HG03378 (cell line): ENCODE results near the gene EN2.

Source experiments
- ATAC-seq: cut with Tn5 transposase; IDR thresholded peaks from one replicate; pipeline ENCODE4 v1.9.1; 2021; ENCODE audit warnings: mild to moderate bottlenecking, moderate library complexity; ENCODE audit not compliant: unreplicated experiment

Gene EN2

DNA sequence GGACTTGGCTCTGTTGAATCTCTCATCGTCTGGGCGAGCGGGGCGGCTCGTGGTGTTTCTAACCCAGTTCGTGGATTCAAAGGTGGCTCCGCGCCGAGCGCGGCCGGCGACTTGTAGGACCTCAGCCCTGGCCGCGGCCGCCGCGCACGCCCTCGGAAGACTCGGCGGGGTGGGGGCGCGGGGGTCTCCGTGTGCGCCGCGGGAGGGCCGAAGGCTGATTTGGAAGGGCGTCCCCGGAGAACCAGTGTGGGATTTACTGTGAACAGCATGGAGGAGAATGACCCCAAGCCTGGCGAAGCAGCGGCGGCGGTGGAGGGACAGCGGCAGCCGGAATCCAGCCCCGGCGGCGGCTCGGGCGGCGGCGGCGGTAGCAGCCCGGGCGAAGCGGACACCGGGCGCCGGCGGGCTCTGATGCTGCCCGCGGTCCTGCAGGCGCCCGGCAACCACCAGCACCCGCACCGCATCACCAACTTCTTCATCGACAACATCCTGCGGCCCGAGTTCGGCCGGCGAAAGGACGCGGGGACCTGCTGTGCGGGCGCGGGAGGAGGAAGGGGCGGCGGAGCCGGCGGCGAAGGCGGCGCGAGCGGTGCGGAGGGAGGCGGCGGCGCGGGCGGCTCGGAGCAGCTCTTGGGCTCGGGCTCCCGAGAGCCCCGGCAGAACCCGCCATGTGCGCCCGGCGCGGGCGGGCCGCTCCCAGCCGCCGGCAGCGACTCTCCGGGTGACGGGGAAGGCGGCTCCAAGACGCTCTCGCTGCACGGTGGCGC lies at the start of gene EN2:
Gene EN2 (plus strand): TSS at position 19 of the 767 bp plus-strand sequence. CDS start 249 bp downstream, at position 268.
- no peak for ATAC-seq

DNA sequence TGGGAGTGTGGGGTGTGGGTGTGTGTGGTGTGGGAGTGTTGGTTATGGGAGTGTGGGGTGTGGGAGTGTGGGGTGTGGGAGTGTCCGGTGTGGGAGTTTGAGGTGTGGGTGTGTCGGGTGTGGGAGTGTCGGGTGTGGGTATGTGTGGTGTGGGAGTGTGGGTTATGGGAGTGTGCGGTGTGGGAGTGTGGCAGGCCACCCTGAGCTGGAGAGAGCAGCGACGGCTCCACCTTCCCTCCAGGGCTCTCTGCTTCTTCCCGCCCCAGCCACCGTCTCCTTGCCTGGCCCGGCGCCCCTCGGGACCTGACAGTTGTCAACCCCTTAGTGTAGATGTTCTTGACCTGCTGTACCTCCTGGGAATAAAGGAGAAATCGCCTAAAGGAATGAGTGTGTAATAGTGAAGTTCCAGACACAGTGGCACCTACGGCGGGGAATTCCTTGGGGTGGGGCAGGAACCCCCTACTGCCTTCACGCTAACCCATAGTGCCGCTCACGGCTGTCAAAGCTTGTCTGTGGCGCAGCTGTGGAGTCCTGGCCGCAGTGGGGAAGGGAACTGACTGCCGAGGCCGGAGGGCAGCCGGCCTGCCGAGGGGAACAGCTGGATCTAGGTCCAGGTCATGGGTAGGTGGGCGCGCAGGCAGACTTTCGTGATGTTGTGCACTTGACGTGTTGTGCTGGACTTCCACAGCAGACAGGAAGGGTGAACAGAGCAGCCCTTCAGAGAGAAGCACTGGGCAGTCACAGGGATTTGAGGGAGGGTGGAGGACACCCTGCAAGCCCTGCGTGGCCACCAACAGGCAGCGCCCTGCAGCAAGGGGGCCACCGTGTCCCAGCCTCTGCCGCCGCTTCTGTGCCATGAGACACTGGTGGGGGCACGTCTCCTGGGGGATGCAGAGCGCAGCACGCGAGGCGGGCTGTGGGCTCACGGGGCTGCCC lies 49.0 kb upstream of the EN2 start:
- no peak for ATAC-seq

DNA sequence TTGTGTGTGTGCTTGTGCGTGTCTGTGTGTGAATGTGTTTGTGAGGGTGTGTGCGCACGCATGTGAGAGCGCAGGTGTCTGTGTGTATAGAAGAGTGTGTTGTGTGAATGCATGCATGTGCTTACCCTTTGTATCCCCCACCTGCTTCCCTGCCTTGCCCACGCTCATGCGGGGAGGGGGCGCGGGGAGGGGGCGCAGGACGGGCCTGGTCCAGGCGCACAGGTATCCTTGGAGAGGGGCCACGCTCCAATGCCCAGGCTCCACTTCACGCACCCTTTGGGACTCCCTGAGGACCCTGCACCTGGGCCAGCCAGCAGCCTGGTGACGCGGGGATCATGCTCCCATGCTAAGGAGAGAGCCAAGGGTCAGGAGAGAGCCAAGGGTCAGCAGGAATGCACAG lies 47.9 kb upstream of the EN2 start:
- ATAC-seq, result no peak

DNA sequence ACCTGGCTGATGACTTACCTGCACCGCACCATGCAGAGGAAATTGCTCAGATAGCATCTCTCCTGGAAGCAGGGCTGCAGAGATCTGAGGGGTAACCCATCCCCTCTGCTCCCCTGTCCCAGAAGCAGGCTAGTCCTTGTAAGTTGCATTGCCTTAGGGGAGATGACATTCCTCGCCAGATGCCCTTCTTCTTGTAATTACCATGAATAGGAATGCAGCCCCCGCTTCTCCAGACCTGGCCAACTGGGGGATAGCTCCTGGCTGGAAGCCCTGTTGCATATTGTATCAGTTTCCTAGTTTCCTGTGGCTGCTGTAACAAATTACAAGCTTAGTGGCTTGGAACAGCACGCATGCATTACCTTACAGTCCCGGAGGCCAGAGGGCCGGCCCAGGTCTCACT lies 47.5 kb upstream of the EN2 start:
- ATAC-seq, result no peak

DNA sequence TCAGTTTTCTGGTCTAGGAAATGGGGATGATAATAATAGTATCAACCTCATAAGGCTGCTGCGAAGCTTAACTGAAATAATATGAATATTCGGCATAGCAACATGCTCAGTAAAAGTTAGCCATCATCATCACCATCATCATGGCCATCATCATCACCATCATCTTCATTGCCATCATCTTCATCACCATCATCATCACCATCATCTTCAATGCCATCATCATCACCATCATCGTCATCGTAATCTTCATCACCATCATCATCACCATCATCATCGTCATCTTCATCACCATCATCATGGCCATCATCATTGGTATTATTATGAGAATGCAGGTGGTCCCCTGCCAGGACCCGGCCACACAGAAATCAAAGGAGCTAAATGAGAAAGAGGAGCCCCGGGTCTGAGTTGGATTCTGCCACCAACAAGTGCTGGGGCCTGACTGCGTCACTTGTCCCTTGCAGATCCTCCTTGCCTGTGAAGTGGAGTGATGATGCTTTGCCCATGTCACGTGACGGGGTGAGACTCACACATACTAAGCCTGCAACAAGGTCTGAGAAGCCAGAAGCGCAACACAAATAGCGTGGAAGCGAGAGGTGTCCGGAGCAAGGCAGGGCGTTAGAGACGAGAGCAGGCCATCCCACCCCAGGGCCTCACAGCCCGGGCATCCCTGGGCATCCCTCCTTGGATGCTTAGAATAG lies 46.1 kb upstream of the EN2 start:
- ATAC-seq, result no peak

DNA sequence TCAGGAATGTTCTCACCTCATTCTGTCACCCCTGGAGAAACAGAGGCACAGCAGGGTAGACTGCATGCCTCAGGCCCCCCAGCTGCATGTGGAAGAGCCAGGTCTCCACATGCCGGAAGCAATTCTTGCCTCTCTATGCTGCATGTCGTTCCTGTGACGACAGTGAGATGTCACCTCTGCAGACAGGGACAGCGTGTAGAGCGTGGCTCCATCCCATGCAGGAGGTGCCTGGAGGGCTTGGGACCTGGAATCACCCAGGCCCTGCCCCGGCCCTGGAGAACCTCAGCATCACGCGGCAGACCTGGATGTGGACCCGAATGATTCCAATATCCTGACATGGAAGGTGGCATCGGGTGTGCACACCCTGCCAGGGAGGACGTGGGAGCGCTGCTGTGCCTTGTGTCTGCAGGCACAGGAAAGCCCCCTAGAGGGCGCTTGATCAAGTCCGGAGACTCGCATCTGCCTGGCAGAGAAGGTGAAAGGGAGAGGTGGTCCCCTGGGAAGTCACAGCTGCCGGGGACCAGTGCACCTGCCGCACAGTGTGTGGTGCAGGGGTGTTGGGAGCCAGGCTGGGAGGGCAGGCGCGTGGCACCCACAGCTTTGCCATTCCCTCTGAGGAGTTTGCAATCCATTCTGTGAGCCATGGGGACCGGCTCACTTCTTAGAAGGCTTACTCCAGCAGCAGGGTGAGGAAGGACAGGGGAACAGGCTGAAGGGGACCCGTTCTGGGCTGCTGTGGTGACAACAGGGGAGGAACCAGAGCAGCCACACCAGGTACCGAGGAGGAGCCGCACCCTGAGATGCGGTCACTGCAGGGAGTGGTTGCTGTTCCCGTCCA lies 45.3 kb upstream of the EN2 start:
- peak; percentile 83 for ATAC-seq

DNA sequence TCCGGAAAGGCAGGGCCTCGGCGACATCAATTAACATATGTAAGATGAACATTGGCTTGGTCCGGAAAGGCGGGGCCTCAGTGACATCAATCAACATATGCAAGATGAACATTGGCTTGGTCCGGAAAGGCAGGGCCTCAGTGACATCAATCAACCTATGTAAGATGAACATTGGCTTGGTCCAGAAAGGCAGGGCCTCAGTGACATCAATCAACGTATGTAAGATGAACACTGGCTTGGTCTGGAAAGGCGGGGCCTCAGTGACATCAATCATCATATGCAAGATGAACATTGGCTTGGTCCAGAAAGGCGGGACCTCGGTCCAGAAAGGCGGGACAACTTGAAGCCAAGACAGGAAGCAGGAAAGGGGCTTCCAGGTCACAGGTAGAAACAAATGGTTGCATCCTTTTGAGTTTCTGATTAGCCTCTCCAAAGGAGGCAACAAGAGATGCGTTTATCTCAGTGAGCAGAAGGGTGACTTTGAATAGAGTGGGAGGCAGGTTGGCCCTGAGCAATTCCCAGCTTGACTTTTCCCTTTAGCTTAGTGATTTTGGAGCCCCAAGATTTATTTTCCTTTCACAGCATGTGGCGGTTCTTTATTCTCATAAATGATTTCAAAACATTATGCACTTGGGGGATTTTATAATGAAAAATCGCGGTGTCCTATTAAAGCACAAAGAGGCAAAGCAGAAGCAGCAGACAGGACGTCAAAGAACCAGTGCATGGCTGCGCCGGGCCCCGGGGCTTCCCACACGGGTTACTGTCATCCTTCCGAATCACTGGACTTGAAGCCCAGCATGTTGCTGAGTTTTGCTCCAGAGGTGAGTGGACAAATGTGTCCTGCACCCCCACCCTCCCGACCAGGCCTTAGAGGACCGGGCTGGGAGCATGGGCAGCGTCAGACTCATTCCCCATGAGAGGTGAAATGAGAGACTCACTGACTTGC lies 43.1 kb upstream of the EN2 start:
- ATAC-seq, result no peak

DNA sequence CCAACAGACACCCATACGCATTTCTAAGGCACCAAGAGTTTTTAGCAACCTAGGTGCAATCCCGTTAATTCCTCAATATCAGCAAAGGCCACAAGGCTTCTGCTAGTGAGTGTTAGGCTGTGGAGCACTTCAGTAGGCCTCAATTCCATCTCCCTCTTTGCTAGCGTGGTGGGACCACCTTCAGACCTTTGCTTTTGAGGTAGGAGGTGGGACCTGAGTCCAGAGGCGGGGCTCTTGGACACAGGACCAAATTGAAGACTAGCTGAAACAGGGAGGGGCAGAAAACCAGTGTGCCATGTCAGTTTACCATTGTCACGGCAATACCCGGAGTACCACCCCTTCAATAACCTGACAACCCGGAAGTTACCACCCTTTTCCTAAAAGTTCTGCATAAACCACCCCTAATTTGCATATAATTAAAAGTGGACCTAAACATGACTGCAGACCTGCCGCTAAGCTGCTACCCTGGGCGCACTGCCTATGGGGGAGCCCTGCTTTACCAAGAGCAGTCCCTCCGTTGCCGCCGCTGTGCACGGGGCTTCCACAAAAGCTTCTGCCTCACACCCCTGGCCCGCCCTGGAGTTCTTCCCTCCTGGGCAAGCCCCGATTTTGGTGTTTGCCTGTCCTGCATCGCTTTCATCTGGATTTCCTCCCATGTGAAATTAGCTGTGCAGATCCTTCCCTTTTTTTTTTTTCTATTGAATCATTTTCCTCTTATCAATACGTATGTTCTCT lies 41.1 kb upstream of the EN2 start:
- ATAC-seq, result no peak

DNA sequence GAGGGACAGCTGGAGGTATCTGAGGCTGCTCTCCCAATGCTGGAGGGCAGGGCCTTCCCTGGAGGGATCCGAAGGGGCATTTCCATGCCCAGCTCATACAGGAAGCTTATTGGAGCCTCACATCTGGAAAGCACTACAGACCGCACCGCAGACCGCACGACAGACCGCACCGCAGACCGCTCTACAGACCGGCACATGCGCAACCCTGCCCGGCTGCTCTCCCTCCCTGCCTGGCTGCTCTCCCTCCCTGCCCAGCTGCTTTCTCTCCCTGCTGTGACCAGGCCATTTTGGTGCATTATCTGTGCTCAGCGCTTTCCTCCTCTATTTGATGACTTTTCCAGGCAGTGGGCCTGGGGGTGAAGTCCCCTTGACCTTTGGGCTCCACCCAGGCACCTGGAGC lies 39.6 kb upstream of the EN2 start:
- ATAC-seq, result no peak

DNA sequence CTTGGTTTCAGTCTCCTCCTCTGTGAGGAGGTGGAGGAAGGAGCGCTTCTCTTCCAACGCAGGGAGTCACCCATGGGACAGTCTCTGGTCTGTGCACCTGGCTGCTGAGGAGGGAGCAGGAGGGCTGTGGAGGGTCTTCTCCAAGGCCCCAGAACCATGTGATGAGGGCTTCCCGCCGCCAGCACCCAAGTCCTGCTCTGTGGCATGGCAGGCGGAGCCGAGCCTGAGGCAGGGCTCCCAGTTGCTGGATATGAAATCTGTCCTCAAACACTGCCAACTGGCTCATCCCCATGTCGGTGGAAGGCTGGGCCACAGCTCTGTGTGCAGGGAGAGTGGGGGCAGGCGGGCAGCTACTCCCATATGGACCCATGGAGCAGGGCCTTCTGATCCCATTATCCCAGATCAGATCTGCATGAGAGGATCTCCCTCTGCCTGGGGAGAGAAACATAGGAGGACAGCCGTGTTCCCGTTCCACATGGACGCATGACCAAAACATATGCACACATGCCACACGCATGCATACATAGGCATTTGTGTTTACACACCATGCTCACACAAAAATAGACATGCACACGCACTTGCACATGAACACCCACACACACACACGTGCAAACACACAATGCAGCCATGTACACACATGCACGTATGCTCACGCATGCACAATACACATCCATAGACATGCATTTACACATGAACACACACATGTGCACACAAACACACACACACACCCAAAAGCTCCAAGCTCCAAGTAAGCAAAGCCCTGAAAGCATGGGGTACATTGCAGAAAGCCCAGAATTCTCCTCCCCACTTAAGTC lies 38.8 kb upstream of the EN2 start:
- ATAC-seq, result no peak

DNA sequence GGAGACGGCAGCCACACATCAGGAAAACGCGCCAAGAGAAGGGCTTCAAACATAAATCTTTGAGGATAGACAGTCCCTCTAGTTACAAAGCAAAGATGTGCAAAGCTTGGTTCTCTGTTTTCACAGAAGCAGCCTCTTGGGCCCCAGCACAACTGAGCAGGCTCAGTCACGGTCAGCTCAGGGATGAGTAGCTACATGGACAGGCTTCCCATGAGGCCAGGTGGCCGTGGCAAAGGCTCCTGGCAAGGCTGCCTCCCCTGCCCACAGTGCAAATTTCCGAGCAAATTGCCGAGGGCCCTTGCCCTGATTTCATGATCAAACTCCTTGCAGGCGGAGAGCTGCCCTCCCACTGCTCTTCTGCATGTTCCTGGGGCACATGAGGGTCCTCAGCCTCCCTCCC lies 37.8 kb upstream of the EN2 start:
- ATAC-seq, result no peak

DNA sequence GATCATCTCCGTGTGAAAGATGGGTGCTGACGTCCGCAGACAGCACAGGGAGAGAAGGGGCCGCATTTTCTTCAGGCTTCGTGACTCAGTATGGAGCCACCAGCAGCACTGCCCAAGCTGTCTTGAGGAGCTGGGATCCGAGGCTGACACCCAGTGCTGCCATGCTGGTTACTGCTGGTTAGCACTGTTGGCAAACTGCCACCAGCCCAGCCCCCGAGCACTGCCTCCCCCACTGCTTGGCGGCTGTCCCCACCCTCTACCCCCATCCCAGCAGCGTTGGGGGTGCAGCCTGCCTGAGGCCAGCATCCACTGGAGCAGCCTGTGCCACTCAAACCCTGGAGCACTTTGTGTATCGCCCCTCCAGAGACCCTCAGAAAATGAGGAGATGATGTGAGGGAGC lies 35.8 kb upstream of the EN2 start:
- ATAC-seq, result no peak

DNA sequence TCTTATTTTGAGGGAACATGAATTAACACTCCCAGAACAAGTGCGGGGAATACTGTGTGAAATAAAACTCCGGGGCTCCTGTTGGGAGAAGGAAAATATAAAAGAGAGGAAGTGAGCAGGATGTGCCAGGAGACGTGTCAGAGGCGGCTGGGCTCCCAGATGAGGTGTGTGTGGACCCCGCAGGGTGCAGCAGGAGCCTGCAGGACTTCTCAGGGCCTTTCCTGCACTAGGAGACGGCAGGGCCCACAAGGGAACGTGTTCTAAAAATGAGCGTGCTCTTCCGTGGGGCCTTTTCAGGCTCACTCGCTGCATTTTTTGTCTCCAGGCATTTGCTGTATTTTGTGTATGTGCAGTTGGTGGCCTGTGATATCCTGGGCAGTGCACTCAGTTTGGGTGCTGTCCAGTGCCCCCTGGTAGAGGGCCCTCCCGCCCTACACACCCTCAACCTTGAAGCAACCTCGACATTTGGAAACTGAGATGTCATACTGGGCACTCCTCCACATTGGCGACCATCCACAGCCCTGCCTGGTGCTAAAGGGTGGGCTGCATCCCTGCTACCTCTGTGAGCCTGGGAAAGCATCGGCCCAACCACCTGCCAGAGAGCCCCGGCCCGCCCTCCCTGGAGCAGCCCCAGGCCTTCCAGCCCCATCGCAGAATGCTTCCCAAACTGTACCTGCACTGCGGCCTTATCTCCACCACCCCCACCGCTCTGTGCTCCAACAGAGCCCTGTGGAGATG lies 35.2 kb upstream of the EN2 start:
- ATAC-seq, result no peak

DNA sequence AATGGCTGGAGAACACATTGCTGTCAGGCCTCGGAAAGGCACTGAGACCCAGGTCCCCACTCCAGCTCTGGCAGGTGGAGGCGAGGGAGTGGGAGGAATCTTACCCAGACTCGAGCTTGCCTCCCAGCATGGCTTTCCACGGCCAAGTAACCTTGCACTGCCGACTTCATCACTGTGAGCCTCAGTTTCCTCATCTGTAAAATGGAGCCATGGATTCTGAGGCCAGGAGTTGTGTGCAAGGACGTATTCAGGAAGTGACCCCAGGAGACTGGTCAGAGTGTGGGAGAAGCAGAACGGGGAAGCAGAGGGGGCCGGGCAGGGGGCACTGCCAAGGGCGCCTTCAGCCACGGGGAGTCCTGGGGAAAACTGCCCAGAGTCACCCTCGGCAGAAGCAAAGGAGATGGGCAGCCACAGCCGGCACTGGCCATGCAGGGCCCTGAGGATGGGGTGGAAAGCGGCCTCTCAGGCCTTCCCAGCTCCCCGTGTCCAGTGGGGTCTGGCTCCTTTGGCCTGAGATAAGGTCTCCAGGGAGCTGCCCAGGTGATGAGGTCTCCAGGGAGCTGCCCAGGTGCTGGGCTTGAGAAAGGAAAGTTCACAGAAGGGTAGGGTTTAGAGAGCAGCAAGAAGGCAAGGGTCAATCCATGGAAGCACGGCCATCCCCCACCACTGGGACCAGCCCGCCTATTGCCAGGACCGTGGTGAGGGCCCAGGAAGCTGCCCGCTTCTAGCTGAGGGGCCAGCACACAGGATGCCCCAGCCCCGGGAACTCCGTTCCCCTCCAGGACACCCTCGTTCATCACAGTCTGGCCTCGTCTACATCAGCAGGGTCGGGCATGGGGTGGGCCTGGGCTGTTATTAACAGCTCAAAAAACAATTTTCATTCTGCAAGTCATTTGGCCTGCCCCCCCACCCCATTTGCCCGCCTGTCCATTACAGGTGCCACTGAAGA lies 34.3 kb upstream of the EN2 start:
- no peak for ATAC-seq

DNA sequence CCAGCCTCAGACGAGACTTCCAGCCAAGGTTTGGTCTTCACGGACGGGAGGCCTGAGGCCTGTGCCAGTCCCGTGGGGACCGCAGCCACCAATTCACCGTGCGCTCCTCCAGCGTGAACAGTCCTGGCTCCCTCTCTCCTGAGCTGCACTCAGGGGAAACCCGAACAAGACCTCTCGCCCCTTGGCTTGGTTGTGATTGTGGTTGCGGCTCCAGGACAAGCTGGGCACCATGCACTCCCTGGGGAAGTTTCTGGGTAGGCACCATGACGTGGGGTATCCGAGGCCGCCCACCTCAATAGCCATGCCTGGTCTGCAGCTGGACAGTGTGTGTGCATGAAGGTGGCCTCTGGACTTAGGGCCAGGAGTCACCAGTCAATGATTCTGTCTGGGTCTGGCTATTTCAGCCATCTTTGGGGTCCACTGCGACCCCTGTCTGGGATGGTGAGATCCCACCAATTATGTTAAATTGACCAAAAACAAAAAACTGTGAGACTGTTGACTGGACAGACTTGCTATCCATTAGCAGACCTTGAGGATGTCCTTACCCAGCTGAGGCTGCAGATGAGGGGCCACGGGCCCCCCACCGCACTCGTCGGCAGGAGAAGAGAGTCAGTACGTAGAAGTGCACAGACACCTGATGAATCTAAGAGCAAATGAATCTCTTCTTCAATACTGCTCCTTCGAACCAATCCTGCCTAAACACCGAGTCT lies 33.5 kb upstream of the EN2 start:
- ATAC-seq, result no peak

DNA sequence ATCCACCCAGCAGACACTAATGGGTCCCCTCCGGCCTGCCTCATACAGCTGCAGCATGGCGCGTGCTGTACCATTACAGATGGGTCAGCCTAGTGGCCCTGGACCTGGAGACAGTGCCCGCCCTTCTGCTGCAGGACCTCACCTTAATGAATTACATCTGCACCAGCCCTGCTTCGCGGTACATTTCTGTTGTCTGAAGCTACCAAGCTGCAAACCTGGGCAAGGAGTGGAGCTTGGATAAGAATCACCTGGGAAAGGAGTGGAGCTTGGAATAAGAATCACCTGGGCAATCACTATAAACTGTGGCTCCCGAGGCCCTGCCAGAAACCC lies 33.0 kb upstream of the EN2 start:
- no peak for ATAC-seq
